Stimulated activated CD8-positive, alpha-beta memory T cell treated with anti-CD3 and anti-CD28 coated beads, Interleukin-7, amount 100 ng/mL, for 48 hours (primary cell): Measurements from ENCODE around the gene VAMP5.
"Not testable (repeated sequence)": the region's sequence is repeated elsewhere in the genome, so short reads cannot be mapped to it uniquely, and the experiment has no call there.

Experiments
- DNase-seq, 2 donors: peaks; one replicate each; pipeline ENCODE4 v3.0.0-alpha.2; 2020; ENCODE audit warnings: low read depth in 1 of 2; ENCODE audit errors: extremely low read depth in 1 of 2

VAMP5 gene

GRCh38 chr2:85582492-85582891, 1.7 kb upstream of the VAMP5 start:
- no peak for DNase-seq

GRCh38 chr2:85583667-85584353, 421 bp upstream of the VAMP5 start:
- no peak for DNase-seq

GRCh38 chr2:85584857-85585780, 888 bp downstream of the VAMP5 start:
- no peak for DNase-seq

GRCh38 chr2:85585781-85586105, 1.5 kb downstream of the VAMP5 start:
- DNase-seq: no peak

GRCh38 chr2:85588236-85588635, 4.0 kb downstream of the VAMP5 start:
- DNase-seq: no peak

- no peak for DNase-seq
Observed at GRCh38 chr2:85588645-85589044, 4.4 kb downstream of the VAMP5 start.

GRCh38 chr2:85589181-85589580, 5.0 kb downstream of the VAMP5 start:
- DNase-seq: no peak

- DNase-seq: no peak
Observed at GRCh38 chr2:85589982-85590791, 6.0 kb downstream of the VAMP5 start.

- DNase-seq: no peak
Observed at GRCh38 chr2:85590950-85591349, 6.7 kb downstream of the VAMP5 start.

- no peak for DNase-seq
Observed at GRCh38 chr2:85591563-85591962, 7.3 kb downstream of the VAMP5 start.

- DNase-seq: not testable (repeated sequence)
Observed at GRCh38 chr2:85592299-85592698, 8.1 kb downstream of the VAMP5 start.

- no peak for DNase-seq
Observed at GRCh38 chr2:85593023-85593422, 8.8 kb downstream of the VAMP5 start.

GRCh38 chr2:85594715-85595300, 10.6 kb downstream of the VAMP5 start:
- DNase-seq: no peak

GRCh38 chr2:85595301-85596025, 11.2 kb downstream of the VAMP5 start, which contains the start of gene RNF181:
RNF181 (plus strand) TSS chr2:85595745; CDS start chr2:85595764, 19 bp downstream.
- DNase-seq: peak; percentile 71 to 90

GRCh38 chr2:85596026-85596333, 11.7 kb downstream of the VAMP5 start:
- DNase-seq: no peak

- DNase-seq: no peak
Observed at GRCh38 chr2:85596486-85597143, 12.4 kb downstream of the VAMP5 start.

GRCh38 chr2:85597241-85597640, 13.0 kb downstream of the VAMP5 start:
- DNase-seq: no peak

- DNase-seq: no peak
Observed at GRCh38 chr2:85598594-85599340, 14.5 kb downstream of the VAMP5 start.
